Stimulated activated CD8-positive, alpha-beta memory T cell treated with anti-CD3 and anti-CD28 coated beads, Interleukin-15, amount 100 ng/mL, for 24 hours (primary cell): ENCODE data around the gene CDYL.

Experiments used
- DNase-seq: peaks from one replicate; pipeline ENCODE4 v3.0.0-alpha.2; 2020; ENCODE audit warnings: low read depth

The CDYL gene

DNA sequence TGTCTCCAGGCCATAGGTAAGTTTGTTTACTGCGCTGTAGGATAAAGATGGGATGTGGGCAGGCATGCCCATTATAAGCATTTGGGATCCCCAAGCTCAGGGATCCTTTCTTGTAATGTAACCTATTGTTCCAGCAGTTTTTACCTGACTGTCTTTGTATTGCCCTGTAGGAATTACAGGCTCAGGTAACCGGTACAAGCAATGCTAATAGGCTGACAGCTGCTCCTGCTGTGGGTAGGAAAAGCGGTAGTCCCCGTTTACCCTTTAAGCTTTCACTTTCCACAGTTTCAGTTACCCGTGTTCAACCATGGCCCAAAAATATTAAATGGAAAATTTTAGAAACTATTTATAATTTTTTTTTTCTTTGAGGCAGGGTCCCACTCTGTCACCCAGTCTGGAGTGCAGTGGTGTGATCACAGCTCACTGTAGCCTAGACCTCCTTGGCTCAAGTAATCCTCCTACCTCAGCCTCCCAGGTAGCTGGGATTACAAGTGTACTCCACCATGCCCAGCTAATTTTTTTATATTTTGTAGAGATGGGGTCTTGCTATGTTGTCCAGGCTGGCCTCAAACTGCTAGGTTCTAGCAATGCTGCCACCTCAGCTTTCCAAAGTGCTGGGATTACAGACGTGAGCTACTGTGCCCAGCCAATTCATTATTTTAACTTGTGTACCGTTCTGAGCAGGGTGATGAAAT, 108.6 kb downstream of the CDYL start:
- no peak for DNase-seq

DNA sequence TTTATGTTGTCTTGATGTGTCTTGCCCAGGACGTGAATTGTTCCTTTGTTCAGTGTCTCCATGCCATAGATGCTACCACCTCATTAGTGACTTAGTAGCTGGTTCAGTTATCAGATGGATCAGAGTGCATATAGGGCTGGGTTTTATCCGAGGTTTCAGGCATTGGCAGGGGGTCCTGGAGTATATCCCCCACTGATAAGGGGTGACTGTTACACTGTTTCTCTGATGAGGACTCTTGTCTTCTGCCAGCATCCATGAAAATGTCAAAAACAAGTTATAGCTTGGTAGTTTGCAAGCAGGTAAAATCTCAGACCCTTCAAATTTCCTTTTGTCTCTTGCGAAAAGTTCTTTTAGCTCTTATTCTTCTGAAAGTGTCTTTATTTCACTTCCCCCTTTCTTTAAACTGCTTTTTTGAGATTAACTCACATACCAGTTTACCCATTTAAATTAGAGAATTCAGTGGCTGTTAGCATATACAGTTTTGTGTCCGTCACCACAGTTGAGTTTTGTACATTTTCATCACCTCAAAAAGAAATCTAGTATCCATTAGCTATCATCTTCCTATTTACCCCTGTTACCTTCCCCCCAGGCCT, 109.2 kb downstream of the CDYL start:
- no peak for DNase-seq

DNA sequence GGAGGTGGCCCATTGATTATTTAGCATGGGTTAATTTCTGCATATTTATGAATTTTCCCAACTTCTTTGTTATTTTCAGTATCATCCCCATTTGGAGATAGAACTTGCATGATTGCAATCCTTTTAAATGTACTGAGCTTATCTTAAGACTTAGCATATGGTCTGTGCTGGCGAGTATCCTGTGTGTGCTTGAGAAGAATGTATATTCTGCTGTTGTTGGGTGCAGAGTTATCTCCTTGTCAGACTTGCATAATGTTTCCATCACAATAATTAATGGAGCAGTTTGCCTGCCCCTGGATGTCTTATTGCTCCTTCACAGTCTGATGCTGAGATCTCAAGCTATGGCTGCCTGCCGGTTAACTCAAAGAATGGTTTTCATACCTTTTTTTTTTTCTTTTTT, 112.6 kb downstream of the CDYL start:
- DNase-seq = no peak

DNA sequence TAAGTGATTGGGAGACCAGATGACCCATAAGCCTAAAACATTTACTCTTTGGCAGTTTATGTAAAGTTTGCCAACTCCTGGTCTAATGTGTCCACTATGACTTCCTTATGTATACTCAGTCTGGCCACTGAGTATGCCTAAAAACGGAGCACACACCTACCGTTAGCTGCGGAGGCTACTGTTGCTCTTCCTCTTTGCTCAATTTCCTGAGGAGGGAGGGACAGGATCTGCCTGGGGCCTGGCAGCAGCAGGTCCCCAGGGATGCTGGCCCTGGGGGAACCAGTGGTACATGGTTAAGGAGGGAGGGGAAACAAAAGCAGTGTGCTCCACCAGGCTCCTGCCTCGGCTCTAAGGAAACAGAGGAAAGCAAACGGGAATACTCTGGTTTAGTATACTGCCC, 113.5 kb downstream of the CDYL start:
- no peak for DNase-seq

DNA sequence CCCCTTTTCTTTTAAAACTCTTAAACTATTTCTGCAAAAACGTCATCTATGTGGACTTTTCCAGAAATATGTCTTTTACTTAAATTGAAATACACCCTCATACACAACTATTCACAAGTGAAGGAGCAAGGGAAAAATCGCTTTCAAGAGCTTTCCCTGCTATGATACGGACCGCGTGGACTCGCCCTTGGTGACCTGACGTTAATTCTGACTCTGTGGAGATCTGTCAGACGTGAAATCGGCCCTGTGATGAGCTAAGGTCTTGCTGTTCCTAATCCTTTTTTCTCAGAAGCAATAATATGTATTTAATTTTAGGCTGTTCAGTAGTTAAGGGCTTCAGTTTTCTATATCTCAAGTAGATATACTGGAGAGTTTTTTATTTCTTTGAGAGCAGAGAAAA, 114.0 kb downstream of the CDYL start:
- no peak for DNase-seq

DNA sequence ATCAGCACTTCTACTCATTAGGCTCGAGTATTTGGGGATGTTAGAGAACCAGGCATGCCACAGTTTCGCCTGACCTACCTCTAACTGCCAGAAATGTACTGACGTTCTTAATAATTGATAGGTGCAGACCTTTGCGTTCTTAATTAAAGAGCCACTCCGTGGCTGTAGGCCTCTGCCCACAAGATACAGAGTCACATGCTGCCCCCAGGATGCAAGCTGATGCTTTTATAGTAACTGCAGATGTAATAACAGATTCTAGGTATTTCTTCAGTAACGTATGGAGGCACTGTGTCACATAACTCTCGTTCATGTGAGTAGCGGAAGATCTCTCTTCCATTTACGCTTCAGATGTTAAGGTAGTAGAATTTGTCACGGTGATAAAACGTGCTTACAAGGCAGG, 114.4 kb downstream of the CDYL start:
- DNase-seq = no peak

DNA sequence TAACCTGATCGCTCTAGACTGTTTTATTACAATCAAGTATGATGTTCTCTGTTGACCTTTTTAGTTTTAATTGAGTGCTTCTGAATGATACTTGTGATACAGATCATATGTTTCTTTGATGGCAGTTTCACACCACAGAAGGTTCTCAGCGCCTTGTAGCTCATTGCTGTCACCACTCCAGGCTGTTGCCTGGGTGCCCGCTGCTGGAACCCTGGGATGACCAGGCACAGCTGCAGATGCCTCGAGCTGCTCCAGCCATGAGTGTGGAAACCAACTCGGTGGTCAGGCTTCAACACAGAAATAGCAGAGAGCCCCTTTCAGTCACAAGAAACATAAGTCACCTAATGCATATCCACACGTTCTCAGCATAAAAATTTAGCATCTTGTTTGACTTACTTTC, 114.9 kb downstream of the CDYL start:
- no peak for DNase-seq

DNA sequence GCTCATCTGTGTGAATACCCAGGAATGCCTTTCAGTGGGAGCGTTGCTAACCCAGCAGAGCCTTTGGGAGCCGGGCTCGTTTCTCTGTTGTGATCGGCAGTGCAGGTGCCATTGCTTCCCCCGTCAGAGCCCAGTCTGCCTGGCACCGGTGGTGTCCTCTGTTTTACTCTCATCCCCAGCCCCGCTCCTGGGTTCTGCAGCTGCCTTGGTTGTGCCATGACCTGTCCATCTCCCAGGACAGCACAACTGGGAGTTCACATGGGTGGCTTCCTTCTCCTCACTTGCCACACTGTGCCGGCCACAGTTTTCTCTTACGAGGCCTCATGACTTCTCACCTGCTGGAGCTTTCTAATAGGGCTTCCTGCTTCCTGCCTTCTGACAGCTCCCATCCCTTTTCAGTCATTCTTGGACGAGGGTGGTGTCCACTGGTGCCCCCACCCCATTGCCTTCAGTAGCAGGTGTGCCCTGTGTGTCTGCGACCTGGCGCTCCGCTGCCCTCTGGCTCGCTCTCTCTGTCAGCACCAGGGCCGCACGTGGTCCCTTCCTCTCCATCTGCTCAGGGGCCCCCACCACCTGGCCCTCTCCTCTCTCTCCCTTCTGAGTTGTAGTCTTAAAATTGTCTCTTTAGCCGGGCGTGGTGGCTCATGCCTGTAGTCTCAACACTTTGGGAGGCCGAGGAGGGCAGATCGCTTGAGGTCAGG, 116.7 kb downstream of the CDYL start:
- DNase-seq = no peak

DNA sequence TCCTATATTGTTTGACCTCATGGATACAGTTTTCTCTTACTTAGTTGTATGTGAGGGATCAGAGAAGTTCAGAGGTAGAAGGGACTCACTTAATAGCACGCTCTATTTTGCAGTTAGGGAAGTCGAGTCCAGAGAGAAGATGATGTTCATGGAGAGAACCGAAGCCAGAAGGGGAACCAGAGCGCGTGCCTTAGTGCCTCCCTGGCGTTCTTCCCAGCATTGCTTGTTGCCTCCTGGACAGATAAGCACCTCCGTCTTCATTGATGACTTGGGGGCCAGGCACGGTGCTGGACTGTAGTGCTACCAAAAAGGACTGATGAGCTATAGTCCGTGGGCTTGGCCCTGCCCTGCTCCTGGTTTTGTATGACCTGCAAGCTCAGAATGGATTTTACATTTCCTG, 117.8 kb downstream of the CDYL start:
- DNase-seq = no peak

DNA sequence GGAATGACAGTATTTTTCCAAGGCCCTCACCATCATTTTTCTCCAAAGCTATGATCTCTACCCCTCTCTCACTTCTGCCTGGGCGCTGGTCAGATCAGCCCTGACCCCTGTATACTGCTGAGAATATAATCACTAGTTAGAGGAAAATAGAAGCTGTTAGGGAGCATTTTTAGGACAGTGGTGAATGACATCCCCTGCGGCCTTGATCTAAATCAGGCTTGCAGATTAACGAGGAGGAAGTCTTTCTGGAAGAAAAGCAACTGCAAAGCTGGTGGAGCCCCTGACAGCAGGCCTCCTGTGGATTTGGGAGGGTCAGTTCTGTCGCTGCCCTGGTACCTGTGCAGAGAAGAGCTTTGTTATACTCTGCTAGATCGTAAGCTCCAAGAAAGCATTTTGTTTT, 119.8 kb downstream of the CDYL start:
- no peak for DNase-seq

DNA sequence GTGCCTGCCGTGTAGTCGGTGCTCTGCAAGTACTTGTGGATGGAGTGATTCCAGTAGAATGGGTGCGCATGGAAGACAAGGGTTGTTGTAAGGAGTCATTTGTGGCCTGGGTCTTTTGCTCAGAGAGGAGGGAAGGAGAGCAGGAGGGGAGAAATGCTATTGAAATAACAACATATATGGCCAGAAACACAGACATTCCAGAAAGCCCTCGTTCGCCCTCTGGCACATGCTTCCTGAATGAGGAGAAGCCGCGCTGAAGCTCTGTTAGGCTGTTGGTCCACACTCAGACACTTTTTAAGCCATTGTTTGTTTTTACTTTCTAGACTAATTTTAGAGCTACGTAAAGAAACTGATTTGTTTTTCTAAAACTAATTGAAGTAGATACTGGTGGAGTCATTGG, 120.2 kb downstream of the CDYL start:
- no peak for DNase-seq

DNA sequence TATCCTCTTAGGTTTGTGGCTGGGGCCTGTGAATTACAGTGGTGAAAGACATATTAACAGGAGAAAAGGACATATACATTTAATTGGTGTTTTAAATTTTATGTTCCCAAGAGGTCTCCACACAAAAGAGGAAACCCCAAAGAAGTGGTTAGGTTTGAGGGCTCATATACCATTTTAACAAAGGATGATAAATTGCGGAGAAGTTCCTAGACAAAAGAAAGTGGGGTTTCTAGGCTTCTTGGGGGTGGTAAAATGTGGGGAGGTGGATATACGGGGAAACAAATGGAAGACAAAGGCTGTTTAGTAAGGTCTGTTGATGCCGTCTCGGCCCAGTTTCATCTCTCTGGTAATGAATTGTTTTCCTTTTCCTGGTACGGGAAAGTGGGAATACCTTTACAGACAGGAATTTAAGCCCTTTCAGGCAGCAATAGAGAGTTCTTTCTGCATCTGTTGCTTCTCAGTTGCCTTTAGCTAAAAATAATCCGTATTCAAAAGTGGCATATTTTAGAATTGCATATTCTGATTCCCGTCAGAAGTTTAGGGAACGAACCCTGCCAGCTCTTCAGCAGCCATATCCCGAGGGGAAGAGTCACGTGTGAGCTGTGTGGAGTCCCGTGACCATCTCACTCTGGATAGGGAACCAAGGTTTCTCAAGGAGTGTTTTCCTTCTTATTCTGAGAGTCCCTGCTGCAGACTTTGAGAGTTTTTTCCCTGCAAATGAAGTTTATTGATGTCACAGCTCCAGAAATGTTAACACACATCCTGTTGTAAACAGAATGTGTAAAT, 123.2 kb downstream of the CDYL start:
- no peak for DNase-seq

DNA sequence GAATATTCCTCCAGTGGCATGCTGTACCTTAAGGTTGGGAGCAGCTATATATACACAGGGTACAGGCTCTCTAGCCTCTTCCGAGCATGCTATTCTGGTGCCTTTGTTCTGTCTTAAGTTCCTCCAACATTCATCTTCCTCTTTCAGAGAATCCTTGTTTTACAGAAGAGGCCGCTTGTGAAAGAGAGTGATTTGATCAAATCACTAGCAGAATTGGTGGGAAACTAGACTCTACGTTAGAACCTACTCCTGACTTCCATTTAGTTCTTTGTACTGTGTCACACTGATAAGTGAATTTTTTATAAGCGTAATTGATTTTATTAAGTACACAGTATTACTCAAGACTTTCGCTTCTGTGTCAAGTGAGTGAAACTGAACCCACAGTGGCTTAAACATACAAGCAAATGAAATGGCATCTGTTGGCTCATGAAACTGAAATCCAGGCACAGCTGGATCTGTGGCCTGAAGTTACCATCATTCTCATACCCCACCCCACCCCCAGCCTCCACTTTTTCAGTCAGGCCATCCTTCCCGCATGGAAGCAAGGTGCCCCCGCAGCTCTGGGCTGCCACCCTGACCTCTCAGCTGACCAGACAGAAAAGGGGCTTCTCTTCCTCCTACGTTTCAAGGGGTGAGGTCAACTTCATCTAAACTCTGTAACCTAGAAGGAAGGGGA, 125.3 kb downstream of the CDYL start:
- DNase-seq = no peak

DNA sequence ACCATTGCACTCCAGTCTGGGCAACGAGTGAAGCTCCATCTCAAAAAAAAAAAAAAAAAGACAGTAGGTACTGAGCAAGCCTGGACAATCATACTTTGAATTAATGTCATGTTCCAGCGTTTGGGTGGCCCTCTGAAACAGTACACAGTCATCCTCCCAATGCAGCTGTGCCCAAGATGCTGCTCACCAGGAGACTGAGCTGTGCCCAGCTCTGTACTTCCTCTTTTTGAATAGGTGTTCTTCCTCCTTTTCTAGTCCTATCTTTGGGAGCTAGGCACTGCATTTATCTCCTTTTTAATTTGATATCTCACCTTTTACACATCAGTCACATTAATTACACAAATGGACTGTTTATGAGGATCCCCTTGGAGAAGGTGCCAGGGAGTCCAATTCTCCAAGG, 126.2 kb downstream of the CDYL start:
- DNase-seq = no peak

DNA sequence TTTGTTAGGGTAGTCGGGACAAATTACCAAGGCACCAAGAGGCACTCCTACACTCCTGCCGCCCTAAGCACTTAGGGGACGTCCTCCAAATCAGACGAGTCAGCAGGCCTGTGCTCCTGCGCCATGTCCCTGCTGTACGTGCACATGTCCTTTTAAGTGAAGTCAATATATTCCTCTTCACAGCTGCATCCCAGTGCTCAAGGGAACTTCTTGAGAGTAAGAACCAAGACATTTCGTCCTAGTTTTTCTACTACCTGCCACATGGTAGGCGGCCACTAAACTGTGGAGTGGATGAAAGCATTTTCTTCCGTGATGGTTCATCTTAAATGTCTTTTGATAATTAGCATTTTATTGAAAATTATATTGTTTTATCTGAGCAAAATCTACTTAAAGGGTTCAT, 126.9 kb downstream of the CDYL start:
- DNase-seq = no peak

DNA sequence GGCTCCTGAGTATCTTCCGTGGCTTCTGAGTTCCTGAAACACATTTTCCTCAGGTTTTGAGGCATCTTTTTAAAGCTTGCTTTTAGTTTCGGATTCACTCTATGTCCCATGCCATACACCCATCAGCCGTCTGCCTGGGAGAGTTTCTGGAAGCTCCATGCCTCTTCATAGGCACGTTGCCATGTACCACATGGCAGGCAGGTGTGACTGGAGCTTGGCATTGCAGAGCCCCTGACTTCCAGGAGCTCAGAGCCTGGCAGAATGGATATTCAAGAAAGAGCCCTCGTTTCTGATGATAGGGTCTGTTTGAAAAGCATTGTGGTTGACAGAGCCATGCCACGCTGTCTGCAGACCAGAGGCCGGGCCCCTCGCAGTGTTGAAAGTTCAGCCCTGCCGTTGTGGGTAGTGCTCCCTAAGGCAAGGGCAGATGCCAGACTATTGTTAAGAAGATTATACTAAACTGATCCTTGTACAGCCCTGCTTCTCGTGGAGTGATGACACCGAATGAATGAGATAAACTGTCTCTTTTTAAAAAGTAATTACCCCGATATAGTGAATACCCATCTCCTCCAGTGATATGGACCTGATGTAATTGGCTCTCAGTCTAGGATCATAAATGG, 127.7 kb downstream of the CDYL start:
- no peak for DNase-seq

DNA sequence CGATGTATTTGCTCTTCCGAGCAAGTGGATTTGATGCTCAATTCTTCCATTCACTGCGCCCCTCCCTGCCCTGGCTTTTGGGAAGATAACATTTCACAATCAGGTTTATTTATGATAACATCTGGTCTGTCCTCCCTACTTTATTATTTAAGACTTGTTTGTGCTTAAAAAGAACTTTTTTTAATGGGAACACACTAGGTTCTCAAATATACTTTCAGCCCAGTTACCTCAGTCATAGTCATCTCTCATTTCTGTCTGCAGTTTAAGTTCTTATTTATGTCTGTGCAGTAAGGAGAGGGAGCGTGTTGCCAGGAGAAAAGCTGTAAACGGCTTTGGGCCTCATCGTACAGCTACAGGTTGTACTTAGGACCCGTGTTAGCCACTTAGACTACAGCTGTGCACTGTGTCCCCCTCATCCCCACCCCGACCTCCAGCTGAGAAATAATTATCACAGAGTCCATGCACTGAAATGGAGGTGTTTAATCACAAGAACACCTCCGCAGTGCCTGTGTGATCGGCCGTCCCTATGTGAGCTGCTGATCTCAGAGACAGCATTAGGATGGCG, 128.3 kb downstream of the CDYL start:
- no peak for DNase-seq

DNA sequence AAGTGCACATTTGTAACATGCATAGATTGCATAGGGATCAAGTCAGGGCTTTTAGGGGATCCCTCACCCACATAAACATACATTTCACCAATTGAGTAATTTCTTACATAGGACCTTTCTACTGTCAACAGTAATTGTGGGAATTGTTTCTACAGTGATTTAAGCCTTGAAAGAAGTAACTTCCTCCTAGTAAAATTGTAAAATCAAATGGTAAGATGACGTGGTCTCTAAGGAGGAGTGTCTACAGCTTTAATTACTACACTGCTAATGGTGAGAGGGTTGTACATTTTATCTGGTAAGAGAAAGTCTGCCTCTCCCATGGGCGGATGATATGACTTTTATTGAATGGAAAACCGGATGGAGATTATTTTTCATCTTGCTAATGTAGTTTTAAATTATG, 129.6 kb downstream of the CDYL start:
- DNase-seq = no peak

DNA sequence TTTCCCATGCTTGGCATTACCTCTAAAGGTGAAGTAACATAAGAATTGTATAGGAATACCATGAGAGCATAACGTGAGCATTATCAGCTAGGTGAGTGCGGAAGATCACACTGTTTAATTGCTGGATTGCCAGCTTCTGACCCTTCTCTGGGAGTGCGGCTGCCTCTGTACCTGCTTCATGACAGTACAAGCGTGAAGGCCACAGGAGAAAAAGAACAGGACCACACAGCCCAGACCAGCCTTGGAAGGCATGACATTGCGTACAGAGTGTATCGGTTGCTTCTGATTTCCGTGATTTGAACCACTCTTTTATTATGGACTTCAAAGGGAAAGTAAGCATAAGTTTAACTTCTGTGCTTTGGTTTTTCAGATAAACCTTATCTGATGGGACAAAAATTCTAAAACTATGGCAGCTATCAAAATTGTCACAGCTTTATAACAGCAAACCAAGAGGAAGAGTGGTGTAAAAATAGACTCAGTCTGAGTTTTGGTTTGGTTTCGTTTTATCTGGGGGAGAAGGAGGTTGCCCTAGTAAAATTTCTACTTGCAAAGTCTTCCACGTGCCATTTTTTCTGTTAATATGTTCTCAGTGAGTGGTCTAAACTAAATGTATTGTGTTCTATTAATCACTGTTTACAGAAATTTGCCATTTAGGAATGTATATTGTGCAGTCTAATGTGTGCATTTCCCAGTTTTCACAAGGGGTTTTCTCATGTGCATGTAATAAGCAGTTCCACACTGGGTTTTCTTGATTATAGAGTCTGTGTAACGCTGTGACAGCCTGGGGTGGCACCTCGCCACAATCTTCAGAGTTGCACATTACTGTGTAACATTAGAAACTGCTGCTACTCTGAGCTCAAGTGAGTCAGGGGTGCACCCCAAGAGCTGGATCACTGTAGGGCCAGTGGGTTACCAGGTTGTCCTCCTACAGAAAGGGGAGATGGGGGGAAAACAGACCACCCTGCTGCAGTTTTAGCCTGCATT, 130.4 kb downstream of the CDYL start:
- DNase-seq = no peak

DNA sequence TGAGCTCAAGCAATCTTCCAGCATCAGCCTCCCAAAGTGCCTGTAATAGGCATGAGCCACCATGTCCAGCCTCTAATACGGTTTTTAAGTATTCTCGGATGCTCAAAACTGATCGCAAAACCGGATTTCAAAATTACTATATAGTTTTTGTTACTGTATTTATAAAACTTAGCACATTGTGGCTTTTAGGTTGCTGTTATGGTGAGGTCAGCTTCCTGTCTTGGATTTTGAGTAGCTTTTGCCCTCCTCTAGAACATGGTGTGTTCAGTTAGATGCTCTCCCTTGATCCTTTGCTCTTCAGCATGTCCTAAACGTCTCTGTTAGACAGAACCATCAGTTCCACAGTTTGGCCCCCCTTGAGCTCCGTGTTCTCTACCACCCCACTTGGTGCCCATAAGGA, 131.4 kb downstream of the CDYL start:
- DNase-seq = no peak
